ENCODE data around the gene EPHB3.
"Not testable (repeated sequence)": the region's sequence is repeated elsewhere in the genome, so short reads cannot be mapped to it uniquely, and the experiment has no call there.

Gene EPHB3

GRCh38 chr3:184620475-184621119, 59.0 kb downstream of the EPHB3 start:
- no peak for DNase-seq (ENCODE audit: low read depth in 3 of 3)

- DNase-seq (ENCODE audit: low read depth in 3 of 3) = not testable (repeated sequence)
Observed at GRCh38 chr3:184622156-184622555, 60.6 kb downstream of the EPHB3 start.

- no peak for DNase-seq (ENCODE audit: low read depth in 3 of 3)
Observed at GRCh38 chr3:184626923-184627322, 65.3 kb downstream of the EPHB3 start.

GRCh38 chr3:184629555-184630160, 68.1 kb downstream of the EPHB3 start:
- no peak for DNase-seq (ENCODE audit: low read depth in 3 of 3)

- no peak for DNase-seq (ENCODE audit: low read depth in 3 of 3)
Observed at GRCh38 chr3:184630861-184631471, 69.4 kb downstream of the EPHB3 start.

- DNase-seq (ENCODE audit: low read depth in 3 of 3) = no peak
Observed at GRCh38 chr3:184631472-184631861, 69.9 kb downstream of the EPHB3 start.

All from stimulated activated CD4-positive, alpha-beta T cell treated with anti-CD3 and anti-CD28 coated beads, TNF-alpha, amount 100 ng/mL, for 4 hours (primary cell).